SK-N-SH treated with all-trans-retinoic acid at 6 μM for 48 hours (cell line): Measurements from ENCODE around the gene HS3ST2.

Source experiments
- CSDC2 ChIP-seq: fragments of 250-450 bp; sonication (Bioruptor Pico); IDR thresholded peaks from 2 replicates; pipeline ENCODE4 v1.5.0; 2020; ENCODE audit warnings: mild to moderate bottlenecking, moderate library complexity
- ESRRG ChIP-seq: fragments of 250-450 bp; sonication (Bioruptor Pico); IDR thresholded peaks from 2 replicates; pipeline ENCODE4 v1.6.1; 2021; ENCODE audit warnings: mild to moderate bottlenecking
- GLIS3 ChIP-seq: fragments of 250-450 bp; sonication (Bioruptor Pico); IDR thresholded peaks from 2 replicates; pipeline ENCODE4 v1.5.0; 2020; ENCODE audit warnings: mild to moderate bottlenecking, moderate library complexity
- ISL1 ChIP-seq: fragments of 250-450 bp; sonication (Bioruptor Pico); IDR thresholded peaks from 2 replicates; pipeline ENCODE4 v2.1.2; 2022; ENCODE audit warnings: mild to moderate bottlenecking, moderate library complexity
- OSR1 ChIP-seq: fragments of 250-450 bp; sonication (Bioruptor Pico); IDR thresholded peaks from 2 replicates; pipeline ENCODE4 v1.8.0; 2022; ENCODE audit warnings: moderate library complexity, mild to moderate bottlenecking, inconsistent platforms
- PATZ1 ChIP-seq: fragments of 250-450 bp; sonication (Bioruptor Pico); IDR thresholded peaks from 2 replicates; pipeline ENCODE4 v1.8.0; 2020; ENCODE audit warnings: mild to moderate bottlenecking, moderate library complexity, borderline replicate concordance
- POU6F1 ChIP-seq: fragments of 250-450 bp; sonication (Bioruptor Pico); IDR thresholded peaks from 2 replicates; pipeline ENCODE4 v1.8.0; 2021; ENCODE audit warnings: low read depth, mild to moderate bottlenecking, moderate library complexity, borderline replicate concordance
- SNAI2 ChIP-seq: fragments of 250-450 bp; sonication (Bioruptor Pico); IDR thresholded peaks from 2 replicates; pipeline ENCODE4 v1.5.0; 2020; ENCODE audit warnings: mild to moderate bottlenecking, moderate library complexity
- TF ChIP-seq, protein P1 (sequence below): fragments of 250-450 bp; sonication (Bioruptor Pico); IDR thresholded peaks from 2 replicates; pipeline ENCODE4 v1.5.1; 2020; ENCODE audit warnings: low read depth, mild to moderate bottlenecking, moderate library complexity

- TF ChIP-seq ESRRG (no peak), GLIS3 (CRISPR knock-in tag) (no peak), SNAI2 (no peak), OSR1 (CRISPR knock-in tag) (no peak), POU6F1 (CRISPR knock-in tag) (no peak), PATZ1 (no peak), CSDC2 (no peak), ISL1 (CRISPR knock-in tag) (no peak)
- TF ChIP-seq, protein P1, sequence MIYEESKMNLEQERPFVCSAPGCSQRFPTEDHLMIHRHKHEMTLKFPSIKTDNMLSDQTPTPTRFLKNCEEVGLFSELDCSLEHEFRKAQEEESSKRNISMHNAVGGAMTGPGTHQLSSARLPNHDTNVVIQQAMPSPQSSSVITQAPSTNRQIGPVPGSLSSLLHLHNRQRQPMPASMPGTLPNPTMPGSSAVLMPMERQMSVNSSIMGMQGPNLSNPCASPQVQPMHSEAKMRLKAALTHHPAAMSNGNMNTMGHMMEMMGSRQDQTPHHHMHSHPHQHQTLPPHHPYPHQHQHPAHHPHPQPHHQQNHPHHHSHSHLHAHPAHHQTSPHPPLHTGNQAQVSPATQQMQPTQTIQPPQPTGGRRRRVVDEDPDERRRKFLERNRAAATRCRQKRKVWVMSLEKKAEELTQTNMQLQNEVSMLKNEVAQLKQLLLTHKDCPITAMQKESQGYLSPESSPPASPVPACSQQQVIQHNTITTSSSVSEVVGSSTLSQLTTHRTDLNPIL (CRISPR knock-in tag): no peak
These were observed 7.2 kb upstream of the HS3ST2 start for GRCh38 chr16:22806811-22807210.
